ENCODE measurements around the gene MRPL24. TPM values are rescaled to one million over a fixed set of nuclear protein-coding genes. Genes with fewer than 3 reads are reported as not detected.

Gene MRPL24
- total and polyA plus RNA-seq, 9 of the 15 experiments (the other 6 are each of a cell fraction or from before 2014, with no cell fraction given), result 74.3 to 267 (median 113) TPM

DNA sequence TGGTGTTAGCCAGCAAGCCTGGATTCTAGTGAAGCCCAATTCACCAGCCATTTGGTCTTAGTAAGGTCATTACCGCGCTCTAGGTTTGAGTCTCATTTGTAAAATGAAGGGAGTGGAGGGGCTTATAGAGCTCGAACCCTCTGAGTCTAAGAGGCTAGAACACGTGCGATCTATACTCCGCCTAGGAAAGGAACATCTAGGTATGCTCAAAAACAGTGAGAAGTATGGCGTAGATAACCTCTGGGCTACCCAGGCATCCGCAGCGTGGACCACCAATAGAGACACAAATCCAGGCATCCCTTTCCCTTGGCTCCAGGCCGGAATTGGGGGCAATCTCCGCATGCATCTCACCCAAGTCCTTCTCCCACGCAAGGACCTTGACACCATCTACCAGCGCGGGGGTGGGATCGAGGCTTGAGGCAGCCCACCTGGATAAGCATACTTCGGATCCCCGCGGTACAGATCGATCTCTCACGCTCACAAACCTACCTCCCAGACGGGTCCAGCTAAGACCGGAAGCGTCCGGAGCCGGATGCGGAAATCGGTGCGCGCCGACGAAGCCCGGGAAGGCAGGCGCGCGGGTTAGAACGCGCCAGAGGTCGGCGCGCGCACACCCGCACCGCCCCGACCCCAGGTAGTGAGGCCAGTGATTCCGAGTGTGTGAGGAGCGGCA, 12.8 kb downstream of the MRPL24 start, which contains the start of gene METTL25B (continued):
- TF ChIP-seq MCM7 (IDR thresholded peaks at IDR 0.05) (no peak), POU5F1 (IDR thresholded peaks at IDR 0.05; ENCODE audit: borderline replicate concordance, low read depth, low read length, partially characterized antibody) (no peak), TAF7 (tag; IDR thresholded peaks at IDR 0.05) (0 out of 2 replicates have a peak, but pooled peaks have one; percentile 35), ZNF707 (CRISPR knock-in tag; conservative IDR thresholded peaks at IDR 0.05) (no peak), CEBPG (CRISPR knock-in tag; IDR thresholded peaks at IDR 0.05) (no peak), CEBPG (tag; conservative IDR thresholded peaks at IDR 0.05 in 1 of 2, IDR thresholded peaks at IDR 0.05 in 1 of 2) (no peak), SAFB2 (IDR thresholded peaks at IDR 0.05; ENCODE audit: borderline replicate concordance, low read depth, low read length, severe bottlenecking) (no peak), ARID3B (CRISPR knock-in tag; IDR thresholded peaks at IDR 0.05; ENCODE audit: borderline replicate concordance) (no peak), NFE2 (IDR thresholded peaks at IDR 0.05; ENCODE audit: low read depth) (no peak), ZNF274 (IDR thresholded peaks at IDR 0.05; ENCODE audit: borderline replicate concordance, low read depth, low read length) (no peak), BMI1 (IDR thresholded peaks at IDR 0.05; ENCODE audit: low read length) (no peak), VEZF1 (CRISPR knock-in tag; IDR thresholded peaks at IDR 0.05) (no peak), RFX7 (CRISPR knock-in tag; IDR thresholded peaks at IDR 0.05) (no peak), SMC3 (conservative IDR thresholded peaks at IDR 0.05; ENCODE audit: insufficient read depth, low read depth, low read length) (no peak), ZNF584 (CRISPR knock-in tag; IDR thresholded peaks at IDR 0.05; ENCODE audit: low read depth) (no peak), PYGO2 (tag; IDR thresholded peaks at IDR 0.05) (no peak), ZNF318 (IDR thresholded peaks at IDR 0.05; ENCODE audit: borderline replicate concordance in 1 of 2, low read depth in 1 of 2) (no peak)
